ENCODE data around the gene USH2A. TPM values are rescaled to one million over a fixed set of nuclear protein-coding genes. Genes with fewer than 3 reads are reported as not detected.

The USH2A gene
- total RNA-seq, 1 experiment from 2014 or later, result not detected

DNA sequence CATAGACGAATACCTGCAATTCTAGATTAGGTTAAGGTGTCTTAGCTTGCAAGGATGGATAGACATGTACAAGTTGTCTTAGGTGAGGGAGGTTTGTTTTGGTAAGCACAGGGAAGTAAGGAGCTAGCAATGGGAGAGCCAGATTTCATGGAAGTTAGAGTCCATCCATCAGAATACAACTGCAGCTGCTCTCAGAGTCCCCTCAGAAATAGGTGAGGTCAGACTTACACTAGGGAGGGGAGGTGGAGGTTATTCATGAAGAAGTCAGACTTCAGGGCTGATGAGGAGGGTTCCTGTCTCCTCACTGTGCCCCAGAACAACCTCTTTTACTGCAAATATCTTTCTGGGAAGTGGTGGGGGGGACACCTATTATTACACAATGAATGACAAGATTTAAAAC is 770.9 kb downstream of the USH2A start:
- intact Hi-C loops (cut with micrococcal nuclease), result no loop called here
- Histone ChIP-seq H3K27ac (ENCODE audit: low read depth, low read length) (no peak overlapping the region), H3K4me3 (replicated peaks in 1 of 2; ENCODE audit: low read depth in 1 of 2, low read length in 2 of 2) (no peak overlapping the region), H3K36me3 (ENCODE audit: control insufficient read depth in 1 of 2, insufficient read depth in 2 of 2, low read length in 2 of 2) (no peaks in the 10 kb centered on the region), H2AFZ (ENCODE audit: low read depth, low read length, poor library complexity, severe bottlenecking) (no peak overlapping the region), H3K27me3 (ENCODE audit: insufficient read depth, low read length) (no peaks in the 10 kb centered on the region), H3K9me2 (ENCODE audit: insufficient read depth) (no peaks in the 10 kb centered on the region), H4K20me1 (ENCODE audit: insufficient read depth) (no peaks in the 10 kb centered on the region), H3K9me3 (ENCODE audit: control insufficient read depth in 1 of 2, insufficient read depth in 1 of 2, low read depth in 1 of 2, low read length in 2 of 2) (no peaks in the 10 kb centered on the region), H3K79me2 (ENCODE audit: insufficient read depth, low read length) (no peaks in the 10 kb centered on the region), H3K4me1 (ENCODE audit: control insufficient read depth in 1 of 2, insufficient read depth in 2 of 2, low read length in 2 of 2) (no peaks in the 10 kb centered on the region), H3K4me2 (ENCODE audit: low read length) (no peak overlapping the region), H3K9ac (ENCODE audit: low read length) (no peak overlapping the region)
- POLR2A ChIA-PET, result no interaction called here
- no peak for DNase-seq (ENCODE audit: low read depth, low spot score)
- TF ChIP-seq YY1 (IDR thresholded peaks at IDR 0.05; ENCODE audit: extremely low read depth, insufficient replicate concordance, low read depth, low read length), result no peak
- TF ChIP-seq RAD21 (IDR thresholded peaks at IDR 0.05; ENCODE audit: low read depth), result no peak
- TF ChIP-seq EGR1 (IDR thresholded peaks at IDR 0.05; ENCODE audit: low read depth), result no peak
- TF ChIP-seq, protein P1, sequence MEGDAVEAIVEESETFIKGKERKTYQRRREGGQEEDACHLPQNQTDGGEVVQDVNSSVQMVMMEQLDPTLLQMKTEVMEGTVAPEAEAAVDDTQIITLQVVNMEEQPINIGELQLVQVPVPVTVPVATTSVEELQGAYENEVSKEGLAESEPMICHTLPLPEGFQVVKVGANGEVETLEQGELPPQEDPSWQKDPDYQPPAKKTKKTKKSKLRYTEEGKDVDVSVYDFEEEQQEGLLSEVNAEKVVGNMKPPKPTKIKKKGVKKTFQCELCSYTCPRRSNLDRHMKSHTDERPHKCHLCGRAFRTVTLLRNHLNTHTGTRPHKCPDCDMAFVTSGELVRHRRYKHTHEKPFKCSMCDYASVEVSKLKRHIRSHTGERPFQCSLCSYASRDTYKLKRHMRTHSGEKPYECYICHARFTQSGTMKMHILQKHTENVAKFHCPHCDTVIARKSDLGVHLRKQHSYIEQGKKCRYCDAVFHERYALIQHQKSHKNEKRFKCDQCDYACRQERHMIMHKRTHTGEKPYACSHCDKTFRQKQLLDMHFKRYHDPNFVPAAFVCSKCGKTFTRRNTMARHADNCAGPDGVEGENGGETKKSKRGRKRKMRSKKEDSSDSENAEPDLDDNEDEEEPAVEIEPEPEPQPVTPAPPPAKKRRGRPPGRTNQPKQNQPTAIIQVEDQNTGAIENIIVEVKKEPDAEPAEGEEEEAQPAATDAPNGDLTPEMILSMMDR (IDR thresholded peaks at IDR 0.05 in 2 of 3, conservative IDR thresholded peaks at IDR 0.05 in 1 of 3; ENCODE audit: borderline replicate concordance in 1 of 3, insufficient read depth in 1 of 3, low read depth in 2 of 3, low read length in 2 of 3), result no peak
- TF ChIP-seq, protein P2, sequence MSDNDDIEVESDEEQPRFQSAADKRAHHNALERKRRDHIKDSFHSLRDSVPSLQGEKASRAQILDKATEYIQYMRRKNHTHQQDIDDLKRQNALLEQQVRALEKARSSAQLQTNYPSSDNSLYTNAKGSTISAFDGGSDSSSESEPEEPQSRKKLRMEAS (IDR thresholded peaks at IDR 0.05), result no peak
- TF ChIP-seq SP1 (IDR thresholded peaks at IDR 0.05; ENCODE audit: low read depth), result no peak
- no peak for TF ChIP-seq POLR2AphosphoS5 (IDR thresholded peaks at IDR 0.05; ENCODE audit: low read depth, low read length)
- no peak for TF ChIP-seq ZNF274 (IDR thresholded peaks at IDR 0.05; ENCODE audit: low read depth, low read length)
- TF ChIP-seq POLR2A (IDR thresholded peaks at IDR 0.05; ENCODE audit: borderline replicate concordance, extremely low read depth, insufficient read depth, insufficient read length), result no peak
- TF ChIP-seq, protein P3, sequence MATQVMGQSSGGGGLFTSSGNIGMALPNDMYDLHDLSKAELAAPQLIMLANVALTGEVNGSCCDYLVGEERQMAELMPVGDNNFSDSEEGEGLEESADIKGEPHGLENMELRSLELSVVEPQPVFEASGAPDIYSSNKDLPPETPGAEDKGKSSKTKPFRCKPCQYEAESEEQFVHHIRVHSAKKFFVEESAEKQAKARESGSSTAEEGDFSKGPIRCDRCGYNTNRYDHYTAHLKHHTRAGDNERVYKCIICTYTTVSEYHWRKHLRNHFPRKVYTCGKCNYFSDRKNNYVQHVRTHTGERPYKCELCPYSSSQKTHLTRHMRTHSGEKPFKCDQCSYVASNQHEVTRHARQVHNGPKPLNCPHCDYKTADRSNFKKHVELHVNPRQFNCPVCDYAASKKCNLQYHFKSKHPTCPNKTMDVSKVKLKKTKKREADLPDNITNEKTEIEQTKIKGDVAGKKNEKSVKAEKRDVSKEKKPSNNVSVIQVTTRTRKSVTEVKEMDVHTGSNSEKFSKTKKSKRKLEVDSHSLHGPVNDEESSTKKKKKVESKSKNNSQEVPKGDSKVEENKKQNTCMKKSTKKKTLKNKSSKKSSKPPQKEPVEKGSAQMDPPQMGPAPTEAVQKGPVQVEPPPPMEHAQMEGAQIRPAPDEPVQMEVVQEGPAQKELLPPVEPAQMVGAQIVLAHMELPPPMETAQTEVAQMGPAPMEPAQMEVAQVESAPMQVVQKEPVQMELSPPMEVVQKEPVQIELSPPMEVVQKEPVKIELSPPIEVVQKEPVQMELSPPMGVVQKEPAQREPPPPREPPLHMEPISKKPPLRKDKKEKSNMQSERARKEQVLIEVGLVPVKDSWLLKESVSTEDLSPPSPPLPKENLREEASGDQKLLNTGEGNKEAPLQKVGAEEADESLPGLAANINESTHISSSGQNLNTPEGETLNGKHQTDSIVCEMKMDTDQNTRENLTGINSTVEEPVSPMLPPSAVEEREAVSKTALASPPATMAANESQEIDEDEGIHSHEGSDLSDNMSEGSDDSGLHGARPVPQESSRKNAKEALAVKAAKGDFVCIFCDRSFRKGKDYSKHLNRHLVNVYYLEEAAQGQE (IDR thresholded peaks at IDR 0.05; ENCODE audit: low read depth), result no peak
- RAD21 ChIA-PET (ENCODE audit: low non-redundant PET in 1 of 2, low total read pairs in 2 of 2, uncharacterized antibody in 2 of 2, unreplicated experiment in 2 of 2), result no interaction called here
- ATAC-seq, result no peak
- no TSS peak for BruUV-seq (replicated peaks)
- CTCF ChIA-PET, result no interaction called here

Measured in HCT116 (cell line).